SK-N-MC (cell line): ENCODE data around the gene CRMP1.

Experiments used
- EZH2 ChIP-seq: fragments of 200-600 bp; sonication (generic); IDR thresholded peaks from one replicate; pipeline ENCODE4 v1.6.1; 2017; ENCODE audit warnings: antibody characterized with exemption
- POLR2AphosphoS5 ChIP-seq: IDR thresholded peaks from 2 replicates; pipeline ENCODE4 v1.6.1; 2012; ENCODE audit warnings: mild to moderate bottlenecking, low read depth, low read length, borderline replicate concordance

DNA sequence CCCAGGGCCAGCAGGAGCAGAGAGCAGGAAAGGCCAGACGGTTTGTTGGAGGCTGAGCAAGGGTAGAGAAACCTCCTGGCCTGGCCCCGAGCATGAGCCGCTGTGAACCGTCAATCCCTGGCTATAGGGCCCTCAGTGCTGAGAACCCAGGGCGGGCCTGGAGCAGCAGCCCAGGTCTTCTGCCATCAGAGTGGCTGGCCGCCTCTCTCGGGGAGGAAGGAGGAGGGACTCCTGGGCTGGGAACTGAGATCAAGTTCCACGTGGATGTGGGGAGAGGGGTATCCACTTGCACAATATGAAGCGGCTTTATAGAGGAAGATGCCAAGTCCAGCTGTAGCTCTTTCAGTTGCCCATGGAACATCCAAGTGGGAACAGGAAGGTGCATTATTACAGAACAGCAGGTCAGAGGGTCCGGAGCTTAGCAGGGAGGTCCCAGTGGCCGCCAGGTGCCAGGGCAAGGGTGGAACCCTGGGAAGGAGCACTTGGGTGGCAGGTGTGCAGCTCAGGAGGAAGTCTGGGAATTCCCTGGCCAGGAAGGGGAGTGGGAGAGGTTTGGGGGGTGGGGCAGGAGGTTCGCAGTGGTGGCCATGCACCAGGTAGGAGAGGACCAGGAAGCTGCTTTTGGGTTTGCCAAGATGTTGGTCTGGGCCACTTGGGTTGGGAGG is 31.7 kb upstream of the CRMP1 start:
- TF ChIP-seq POLR2AphosphoS5 (no peak), EZH2 (no peak)
